ENCODE data around the gene PLIN5. TPM values are rescaled to one million over a fixed set of nuclear protein-coding genes. Genes with fewer than 3 reads are reported as not detected.

Gene PLIN5
- total RNA-seq, 2 donors from 2014 or later: 4.0 to 4.5 TPM

DNA sequence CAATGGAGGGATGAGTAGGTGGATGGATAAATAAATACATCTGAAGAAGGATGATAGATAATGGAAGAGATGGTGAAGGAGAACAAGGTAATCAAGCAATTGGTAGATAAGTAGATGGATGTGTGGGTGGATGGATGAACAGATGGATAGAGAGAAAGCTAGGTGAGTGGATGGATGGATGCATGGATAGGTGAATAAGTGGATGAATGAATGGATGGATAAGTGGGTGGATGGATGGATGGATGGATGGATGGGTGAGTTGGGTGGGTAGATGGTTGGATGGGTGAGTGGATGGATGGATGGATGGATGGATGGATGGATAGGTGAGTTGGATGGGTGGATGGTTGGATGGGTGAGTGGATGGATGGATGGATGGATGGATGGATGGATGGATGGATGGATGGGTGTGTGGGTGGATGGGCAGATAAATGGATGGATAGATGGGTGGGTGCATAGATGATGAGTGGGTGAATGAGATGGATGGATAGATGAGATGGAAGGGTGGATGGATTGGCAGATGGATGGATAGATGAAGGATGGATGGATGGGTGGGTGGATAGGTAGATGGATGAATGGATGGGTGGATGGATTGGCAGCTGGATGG, 18.2 kb upstream of the PLIN5 start:
- Histone ChIP-seq H3K36me3 (no peaks in the 10 kb centered on the region), H3K4me3 (no peak overlapping the region), H3K4me1 (ENCODE audit: control insufficient read depth in 1 of 2, low read depth in 2 of 2) (no peaks in the 10 kb centered on the region), H3K27ac (no peak overlapping the region), H3K27me3 (replicated peaks; ENCODE audit: insufficient read depth) (no peaks in the 10 kb centered on the region), H3K9me3 (no peaks in the 10 kb centered on the region)
- TF ChIP-seq, protein P1, sequence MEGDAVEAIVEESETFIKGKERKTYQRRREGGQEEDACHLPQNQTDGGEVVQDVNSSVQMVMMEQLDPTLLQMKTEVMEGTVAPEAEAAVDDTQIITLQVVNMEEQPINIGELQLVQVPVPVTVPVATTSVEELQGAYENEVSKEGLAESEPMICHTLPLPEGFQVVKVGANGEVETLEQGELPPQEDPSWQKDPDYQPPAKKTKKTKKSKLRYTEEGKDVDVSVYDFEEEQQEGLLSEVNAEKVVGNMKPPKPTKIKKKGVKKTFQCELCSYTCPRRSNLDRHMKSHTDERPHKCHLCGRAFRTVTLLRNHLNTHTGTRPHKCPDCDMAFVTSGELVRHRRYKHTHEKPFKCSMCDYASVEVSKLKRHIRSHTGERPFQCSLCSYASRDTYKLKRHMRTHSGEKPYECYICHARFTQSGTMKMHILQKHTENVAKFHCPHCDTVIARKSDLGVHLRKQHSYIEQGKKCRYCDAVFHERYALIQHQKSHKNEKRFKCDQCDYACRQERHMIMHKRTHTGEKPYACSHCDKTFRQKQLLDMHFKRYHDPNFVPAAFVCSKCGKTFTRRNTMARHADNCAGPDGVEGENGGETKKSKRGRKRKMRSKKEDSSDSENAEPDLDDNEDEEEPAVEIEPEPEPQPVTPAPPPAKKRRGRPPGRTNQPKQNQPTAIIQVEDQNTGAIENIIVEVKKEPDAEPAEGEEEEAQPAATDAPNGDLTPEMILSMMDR (IDR thresholded peaks at IDR 0.05): no peak
- ATAC-seq (ENCODE audit: insufficient number of reproducible peaks, low FRiP score, low read depth): no peak
- no peak for DNase-seq (ENCODE audit: low spot score)

DNA sequence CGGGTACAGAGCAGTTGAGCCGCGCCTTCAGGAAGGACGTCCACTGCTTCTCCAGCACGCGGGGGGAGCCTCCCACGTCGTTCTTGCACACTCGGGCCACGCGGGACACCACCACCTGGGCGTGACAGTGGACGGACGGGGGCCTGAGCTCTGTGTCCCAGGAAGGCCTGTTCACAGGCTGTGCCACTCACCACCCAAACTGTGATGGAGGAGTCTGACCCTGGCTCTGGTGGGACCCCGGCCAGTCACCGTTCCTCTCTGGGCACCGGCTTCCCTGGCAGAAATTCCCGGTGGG, 17.4 kb upstream of the PLIN5 start:
- DNase-seq (ENCODE audit: low spot score) (no peak), ATAC-seq (ENCODE audit: insufficient number of reproducible peaks, low FRiP score, low read depth) (no peak)
- no peaks in the 10 kb centered on the region for H3K4me1 ChIP-seq (ENCODE audit: control insufficient read depth in 1 of 2, low read depth in 2 of 2)
- H3K27me3 ChIP-seq (replicated peaks; ENCODE audit: insufficient read depth): no peaks in the 10 kb centered on the region
- no peak overlapping the region for H3K4me3 ChIP-seq
- H3K27ac ChIP-seq: no peak overlapping the region
- no peaks in the 10 kb centered on the region for H3K9me3 ChIP-seq
- TF ChIP-seq, protein P1 (IDR thresholded peaks at IDR 0.05): no peak
- H3K36me3 ChIP-seq: no peaks in the 10 kb centered on the region

DNA sequence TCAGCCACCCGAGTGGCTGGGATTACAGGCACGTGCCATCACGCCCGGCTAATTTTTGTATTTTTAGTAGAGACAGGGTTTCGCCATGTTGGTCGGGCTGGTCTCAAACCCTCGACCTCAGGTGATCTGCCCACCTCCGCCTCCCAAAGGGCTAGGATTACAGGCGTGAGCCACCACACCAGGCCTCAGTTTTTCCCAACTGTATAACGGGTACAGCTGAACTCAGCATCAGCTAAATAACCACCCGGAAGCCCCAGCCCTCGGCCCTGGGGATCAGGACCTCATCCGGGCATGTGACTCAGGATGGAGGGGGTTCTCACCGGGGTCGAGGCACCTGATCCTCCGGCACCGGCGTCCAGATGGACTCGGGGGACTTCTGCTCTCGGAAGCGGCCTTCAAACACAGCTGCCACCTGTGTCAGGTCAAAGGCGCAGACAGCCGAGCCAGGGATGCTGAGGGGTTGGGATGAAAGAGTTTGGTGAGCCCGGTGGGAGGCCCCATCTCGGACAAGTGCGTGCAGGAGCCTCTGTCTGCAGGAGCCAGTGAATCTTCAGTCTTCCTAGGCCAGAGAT, 15.5 kb upstream of the PLIN5 start:
- TF ChIP-seq, protein P1 (IDR thresholded peaks at IDR 0.05): no peak
- DNase-seq (ENCODE audit: low spot score) (no peak), ATAC-seq (ENCODE audit: insufficient number of reproducible peaks, low FRiP score, low read depth) (no peak)
- Histone ChIP-seq H3K4me3 (no peak overlapping the region), H3K27me3 (replicated peaks; ENCODE audit: insufficient read depth) (no peaks in the 10 kb centered on the region), H3K27ac (no peak overlapping the region), H3K36me3 (no peaks in the 10 kb centered on the region), H3K4me1 (ENCODE audit: control insufficient read depth in 1 of 2, low read depth in 2 of 2) (no peaks in the 10 kb centered on the region), H3K9me3 (no peaks in the 10 kb centered on the region)

DNA sequence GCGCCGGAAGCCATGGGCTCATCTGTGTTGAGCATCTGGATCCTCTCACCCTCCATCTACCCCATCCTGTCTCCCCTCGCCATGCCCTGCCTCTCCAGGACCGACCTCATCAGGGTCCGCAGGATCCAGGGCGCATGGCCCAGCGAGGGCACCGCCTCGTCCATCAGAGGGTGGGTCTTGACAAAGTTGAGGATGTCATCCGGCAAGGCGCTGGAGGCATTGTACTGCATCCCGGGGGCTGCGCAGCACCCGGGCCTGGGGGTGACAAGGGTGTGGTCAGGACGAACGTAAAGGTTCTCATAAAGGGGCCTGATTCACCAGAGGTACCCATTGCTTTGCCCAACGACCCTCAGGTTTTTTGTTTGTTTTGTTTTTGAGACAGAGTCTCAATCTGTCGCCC, 15.0 kb upstream of the PLIN5 start:
- Histone ChIP-seq H3K4me3 (no peak overlapping the region), H3K4me1 (ENCODE audit: control insufficient read depth in 1 of 2, low read depth in 2 of 2) (no peaks in the 10 kb centered on the region), H3K27ac (no peak overlapping the region), H3K27me3 (replicated peaks; ENCODE audit: insufficient read depth) (no peaks in the 10 kb centered on the region), H3K9me3 (no peaks in the 10 kb centered on the region), H3K36me3 (no peaks in the 10 kb centered on the region)
- no peak for ATAC-seq (ENCODE audit: insufficient number of reproducible peaks, low FRiP score, low read depth)
- TF ChIP-seq, protein P1 (IDR thresholded peaks at IDR 0.05): no peak
- no peak for DNase-seq (ENCODE audit: low spot score)

DNA sequence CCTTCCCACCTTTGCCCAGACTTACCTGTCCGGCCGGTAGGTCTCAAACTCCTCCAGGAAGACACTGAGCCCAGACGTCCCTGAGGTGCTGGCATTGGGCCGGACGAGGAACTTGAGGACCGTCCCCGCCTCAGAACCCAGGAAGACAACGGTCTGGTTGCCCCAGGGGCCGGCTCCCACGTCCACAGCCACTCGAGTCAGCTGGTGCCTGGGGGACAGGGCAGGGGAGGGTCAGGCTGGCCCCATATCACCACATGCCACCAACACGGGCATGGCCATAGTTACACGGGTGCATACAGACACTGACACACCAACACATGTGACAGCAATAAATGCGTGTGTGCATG, 13.2 kb upstream of the PLIN5 start:
- Histone ChIP-seq H3K27me3 (replicated peaks; ENCODE audit: insufficient read depth) (no peaks in the 10 kb centered on the region), H3K4me3 (no peak overlapping the region), H3K9me3 (no peaks in the 10 kb centered on the region), H3K4me1 (ENCODE audit: control insufficient read depth in 1 of 2, low read depth in 2 of 2) (no peaks in the 10 kb centered on the region), H3K36me3 (no peaks in the 10 kb centered on the region), H3K27ac (no peak overlapping the region)
- ATAC-seq (ENCODE audit: insufficient number of reproducible peaks, low FRiP score, low read depth) (no peak), DNase-seq (ENCODE audit: low spot score) (no peak)
- TF ChIP-seq, protein P1 (IDR thresholded peaks at IDR 0.05): no peak

All from thoracic aorta (tissue), 2 donors.